H1 (cell line): ENCODE results near the gene OSM. TPM values are rescaled to one million over a fixed set of nuclear protein-coding genes. Genes with fewer than 3 reads are reported as not detected.

Source experiments
- CTCF ChIA-PET: fragments of 300-600 bp; sonication (Branson Sonifier 250); formaldehyde crosslinking; loops from one replicate; lab custom pipeline; 2021; ENCODE audit not compliant: partially characterized antibody; lab: Charles Lee
- POLR2A ChIA-PET: fragments of 300-600 bp; sonication (Branson Sonifier 250); formaldehyde crosslinking; loops from one replicate; lab custom pipeline; 2021; ENCODE audit warnings: inconsistent platforms; ENCODE audit not compliant: partially characterized antibody; lab: Charles Lee
- DNase-seq, 2 experiments: peaks; one replicate each; pipeline versions ENCODE4 v3.0.0 to v3.0.0-alpha.2; 2010 to 2022; ENCODE audit warnings: low spot score in 2 of 2, low read depth in 1 of 2, mixed read lengths in 1 of 2
- FAIRE-seq: peaks from 2 replicates; lab custom pipeline; 2011; peaks lifted over from hg19 to GRCh38; lab: Jason Lieb, UNC
- H2AFZ ChIP-seq: 2 replicates; pipeline ENCODE4 v1.8.1; 2012; ENCODE audit warnings: low read length, inconsistent platforms
- H2AK5ac ChIP-seq: 2 replicates; pipeline ENCODE4 v1.6.1; 2013; ENCODE audit warnings: low read depth, low read length
- H2BK120ac ChIP-seq: replicated peaks from 2 replicates; pipeline ENCODE3; 2013; ENCODE audit warnings: low read depth, low read length, inconsistent platforms
- H2BK12ac ChIP-seq: 2 replicates; pipeline ENCODE4 v1.6.1; 2013; ENCODE audit warnings: low read depth, low read length
- H2BK15ac ChIP-seq: 2 replicates; pipeline ENCODE4 v1.6.1; 2013; ENCODE audit warnings: low read length
- H2BK20ac ChIP-seq: 2 replicates; pipeline ENCODE4 v1.6.1; 2013; ENCODE audit warnings: low read length
- H2BK5ac ChIP-seq: 2 replicates; pipeline ENCODE4 v1.6.1; 2013; ENCODE audit warnings: low read depth, low read length
- H3K14ac ChIP-seq: 2 replicates; pipeline ENCODE4 v1.6.1; 2013; ENCODE audit warnings: inconsistent platforms; ENCODE audit not compliant: insufficient read length
- H3K18ac ChIP-seq: 2 replicates; pipeline ENCODE4 v1.6.1; 2013; ENCODE audit warnings: low read length; ENCODE audit errors: extremely low read depth
- H3K23ac ChIP-seq: 2 replicates; pipeline ENCODE4 v1.6.1; 2013; ENCODE audit warnings: inconsistent platforms; ENCODE audit not compliant: insufficient read length
- H3K23me2 ChIP-seq: 2 replicates; pipeline ENCODE4 v1.6.1; 2013; ENCODE audit warnings: low read depth, low read length
- H3K27ac ChIP-seq: 2 replicates; pipeline ENCODE4 v1.6.1; 2011; ENCODE audit warnings: low read depth, low read length, inconsistent platforms
- H3K27me3 ChIP-seq, 4 experiments: replicated peaks in 1 of 4; 1 replicate in 1 of 4; 2 replicates in 3 of 4; pipeline versions ENCODE4 v1.6.1 to v1.8.1; 2011 to 2013; ENCODE audit warnings: low read length in 3 of 4, mild to moderate bottlenecking in 3 of 4, inconsistent platforms in 2 of 4, mixed read lengths in 2 of 4, moderate library complexity in 1 of 4; ENCODE audit not compliant: control insufficient read depth in 3 of 4, insufficient read depth in 3 of 4; ENCODE audit errors: extremely low read depth in 1 of 4
- H3K36me3 ChIP-seq, 4 experiments: 2 replicates each; pipeline versions ENCODE4 v1.6.1 to v1.8.1; 2011 to 2013; ENCODE audit warnings: mild to moderate bottlenecking in 4 of 4, low read length in 3 of 4, moderate library complexity in 2 of 4, control low read depth in 1 of 4, inconsistent platforms in 1 of 4; ENCODE audit not compliant: insufficient read depth in 4 of 4, control insufficient read depth in 2 of 4
- H3K4ac ChIP-seq: replicated peaks from 2 replicates; pipeline ENCODE3; 2013; ENCODE audit warnings: low read length, low read depth, mixed read lengths, inconsistent platforms; ENCODE audit not compliant: insufficient read length
- H3K4me1 ChIP-seq, 4 experiments: replicated peaks in 1 of 4; 1 replicate in 1 of 4; 2 replicates in 3 of 4; pipeline versions ENCODE4 v1.6.1 to v1.8.1; 2011 to 2013; ENCODE audit warnings: low read length in 3 of 4, inconsistent platforms in 2 of 4, mixed read lengths in 1 of 4; ENCODE audit not compliant: insufficient read depth in 4 of 4, control insufficient read depth in 3 of 4
- H3K4me2 ChIP-seq, 2 experiments: 2 replicates each; pipeline versions ENCODE4 v1.6.1 to v1.8.1; 2011 to 2013; ENCODE audit warnings: low read depth in 2 of 2, low read length in 2 of 2, control low read depth in 1 of 2, inconsistent platforms in 1 of 2, mild to moderate bottlenecking in 1 of 2; ENCODE audit not compliant: insufficient read depth in 1 of 2
- H3K4me3 ChIP-seq, 4 experiments: fragments of 200-600, 300-600 bp in 1 of 4; sonication (generic), shearing (Covaris generic), sonication (Bioruptor Twin) in 1 of 4; 2 replicates each; pipeline versions ENCODE4 v1.5.1 to v1.8.1; 2011 to 2016; ENCODE audit warnings: low read length in 4 of 4, low read depth in 3 of 4, control low read depth in 2 of 4, inconsistent platforms in 2 of 4, mild to moderate bottlenecking in 2 of 4, mixed read lengths in 1 of 4, moderate library complexity in 1 of 4; ENCODE audit not compliant: insufficient read depth in 2 of 4; ENCODE audit errors: extremely low read depth in 1 of 4
- H3K56ac ChIP-seq: replicated peaks from 2 replicates; pipeline ENCODE3; 2013; ENCODE audit warnings: low read depth, mild to moderate bottlenecking, mixed read lengths, low read length, inconsistent platforms; ENCODE audit not compliant: insufficient read length
- H3K79me1 ChIP-seq: 2 replicates; pipeline ENCODE4 v1.6.1; 2013; ENCODE audit warnings: low read depth, low read length, control low read depth
- H3K79me2 ChIP-seq, 2 experiments: 2 replicates each; pipeline versions ENCODE4 v1.6.1 to v1.8.1; 2012 to 2013; ENCODE audit warnings: low read length in 2 of 2, mild to moderate bottlenecking in 2 of 2, inconsistent platforms in 1 of 2; ENCODE audit not compliant: insufficient read depth in 2 of 2, control insufficient read depth in 1 of 2
- H3K9ac ChIP-seq, 4 experiments: replicated peaks in 1 of 4; 1 replicate in 1 of 4; 2 replicates in 3 of 4; pipeline versions ENCODE4 v1.6.1 to v1.8.1; 2011 to 2013; ENCODE audit warnings: low read depth in 3 of 4, low read length in 3 of 4, control low read depth in 2 of 4, mild to moderate bottlenecking in 2 of 4, moderate library complexity in 2 of 4, inconsistent platforms in 1 of 4; ENCODE audit errors: extremely low read depth in 1 of 4
- H3K9me3 ChIP-seq, 2 experiments: 2 replicates each; pipeline versions ENCODE4 v1.6.1 to v1.8.1; 2012 to 2013; ENCODE audit warnings: mild to moderate bottlenecking in 2 of 2, moderate library complexity in 2 of 2, control low read depth in 1 of 2, inconsistent platforms in 1 of 2, low read depth in 1 of 2, low read length in 1 of 2, mixed read lengths in 1 of 2; ENCODE audit not compliant: insufficient read depth in 2 of 2
- H4K20me1 ChIP-seq, 2 experiments: replicated peaks in 1 of 2; 2 replicates each; pipeline versions ENCODE3 to v1.8.1; 2011 to 2013; ENCODE audit warnings: inconsistent platforms in 2 of 2, low read length in 2 of 2, mild to moderate bottlenecking in 1 of 2; ENCODE audit not compliant: insufficient read depth in 2 of 2, control insufficient read depth in 1 of 2
- H4K5ac ChIP-seq: 2 replicates; pipeline ENCODE4 v1.6.1; 2013; ENCODE audit warnings: low read length, low read depth, mixed read lengths, inconsistent platforms; ENCODE audit not compliant: insufficient read length
- H4K8ac ChIP-seq: 2 replicates; pipeline ENCODE4 v1.8.0; 2013; ENCODE audit warnings: mild to moderate bottlenecking, moderate library complexity, low read length, inconsistent platforms; ENCODE audit not compliant: insufficient read depth; ENCODE audit errors: extremely low read depth
- H4K91ac ChIP-seq: replicated peaks from 2 replicates; pipeline ENCODE3; 2013; ENCODE audit warnings: low read length, mixed read lengths, inconsistent platforms; ENCODE audit not compliant: insufficient read length
- KDM4A ChIP-seq: IDR thresholded peaks from one replicate; pipeline ENCODE4 v1.7.1; 2012; ENCODE audit warnings: low read depth, mild to moderate bottlenecking, moderate library complexity, low read length, inconsistent platforms; ENCODE audit not compliant: severe bottlenecking
- ZNF274 ChIP-seq: IDR thresholded peaks from 2 replicates; pipeline ENCODE4 v1.7.0; 2012; ENCODE audit warnings: low read length, borderline replicate concordance; ENCODE audit errors: extremely low read depth
- WGBS, 2 experiments: shearing (Covaris generic) in 1 of 2; methylation state at CpG; one replicate each; pipeline versions ENCODE4 v1.1.6 to v1.1.7; 2013 to 2015; ENCODE audit warnings: low lambda C conversion rate in 2 of 2, mixed read lengths in 2 of 2, inconsistent platforms in 1 of 2, low coverage in 1 of 2, missing lambda C conversion rate in 1 of 2; ENCODE audit not compliant: insufficient replicate concordance in 2 of 2, insufficient coverage in 1 of 2, insufficient read length in 1 of 2; ENCODE audit errors: extremely low coverage in 1 of 2, missing lambda C conversion rate in 1 of 2; 5-methylcytosine and 5-hydroxymethylcytosine counted together
- polyA plus RNA-seq, 7 experiments: library from polyadenylated mRNA; depleted of rRNA in 3 of 7; stranded (reverse) in 5 of 7; unstranded in 2 of 7; fragments of >200 nt in 5 of 7; fragments of 200-250 nt in 2 of 7; gene quantifications; 1 replicate in 5 of 7; 2 replicates in 1 of 7; 4 replicates in 1 of 7; pipeline versions ENCODE4 v1.2.1 to v1.2.3, GENCODE V29; 2011 to 2013; ENCODE audit warnings: missing spikeins in 2 of 7, mixed read lengths in 2 of 7
- total RNA-seq: library from RNA; stranded (reverse); fragmentation: NEBNext Ultra II Directional; extraction: Animal tissue kit (Norgen Biotek cat#: 25700); gene quantifications from 2 replicates; pipeline ENCODE4 v1.2.1, GENCODE V29; 2021

OSM gene
- total and polyA plus RNA-seq, 2 of the 8 experiments (the other 6 are each of a cell fraction or from before 2014, with no cell fraction given), result not detected

DNA sequence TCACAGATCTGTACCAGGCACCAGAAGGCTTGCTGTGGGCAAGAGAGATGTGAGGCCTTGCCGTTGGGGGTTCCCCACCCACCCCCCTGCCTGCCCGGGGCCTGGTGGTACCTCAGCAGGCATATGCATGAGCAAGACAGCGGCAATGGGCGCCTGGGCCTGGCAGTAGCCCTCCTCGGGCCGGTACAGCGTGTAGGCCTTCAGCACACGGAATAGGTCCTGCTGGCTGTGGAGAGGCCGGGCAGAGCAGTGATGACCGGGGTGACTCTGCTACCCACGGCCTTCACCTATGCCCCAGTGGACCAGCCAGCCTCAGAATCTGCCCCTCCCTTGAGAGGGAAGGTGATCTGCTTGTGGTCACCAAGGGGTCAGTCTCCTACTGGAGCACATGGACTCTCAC lies 28.2 kb upstream of the OSM start:
- Histone ChIP-seq H3K56ac (no peak overlapping the region), H3K79me2 (no peaks in the 10 kb centered on the region), H3K23me2 (peaks cover under 1% of the 10 kb centered on the region; the same call in 1 of the 2 replicates), H4K91ac (no peak overlapping the region), H3K18ac (no peak overlapping the region), H2AK5ac (no peak overlapping the region), H3K36me3 (no peaks in the 10 kb centered on the region), H2BK15ac (no peak overlapping the region), H4K8ac (no peak overlapping the region), H3K4me2 (no peak overlapping the region), H3K9me3 (no peaks in the 10 kb centered on the region), H3K4me1 (peaks cover 0 to 10% (median 7%) of the 10 kb centered on the region in 4 experiments; a peak in 6 of 7 replicates), H4K5ac (no peak overlapping the region), H3K14ac (no peak overlapping the region), H2BK120ac (no peak overlapping the region), H3K4me3 (no peak overlapping the region), H2AFZ (no peak overlapping the region), H4K20me1 (no peaks in the 10 kb centered on the region), H3K4ac (no peak overlapping the region), H2BK5ac (no peak overlapping the region), H3K9ac (no peak overlapping the region), H3K27me3 (no peaks in the 10 kb centered on the region), H2BK12ac (no peak overlapping the region), H2BK20ac (no peak overlapping the region), H3K27ac (no peak overlapping the region), H3K23ac (no peak overlapping the region), H3K79me1 (no peaks in the 10 kb centered on the region)
- TF ChIP-seq KDM4A (no peak), ZNF274 (no peak)
- no peak for FAIRE-seq
- POLR2A ChIA-PET, result interaction anchor here (1.3 kb wide), 1 partner anchor 62 kb away, joined by 3 read pairs; the partner anchor contains the start of gene SF3A1
- CTCF ChIA-PET, result interaction anchor here (1.9 to 5.7 kb wide), 2 partner anchors 19 to 33 kb away, joined by 4 to 26 read pairs; partner anchors contain the start of gene TBC1D10A
- no peak for DNase-seq
- WGBS, 2 experiments, result 95% methylated on average over 11 of the region's 11 CpGs; no CpG with 5 or more reads in 1 of the 2 experiments
